ENCODE measurements around the gene PANX3.

Gene PANX3

DNA sequence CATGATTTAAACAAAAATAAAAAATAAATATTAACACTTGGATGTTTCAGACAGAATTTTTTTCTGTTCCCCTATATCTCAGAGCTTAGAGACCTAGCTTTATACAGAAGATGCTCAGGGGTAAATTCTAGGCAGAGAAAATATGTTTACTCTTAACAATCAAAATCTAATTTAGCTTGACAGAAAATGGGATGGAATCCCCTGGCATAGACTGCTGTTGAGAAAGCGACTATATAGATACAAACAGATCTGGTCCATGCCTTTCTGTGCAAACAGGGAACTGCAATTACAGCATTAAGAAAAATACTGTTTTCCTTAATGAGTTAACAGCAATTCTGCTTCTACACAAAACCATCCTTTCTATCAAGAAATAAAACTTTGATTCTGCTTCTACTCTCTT is 47.8 kb downstream of the PANX3 start:
- DNase-seq (ENCODE audit: low spot score) = no peak
- no peak overlapping the region for H3K27ac ChIP-seq
- no peak for TF ChIP-seq CTCF (conservative IDR thresholded peaks at IDR 0.05; ENCODE audit: low read depth)
- CTCF ChIA-PET = no interaction called here
- POLR2A ChIA-PET (ENCODE audit: low non-redundant PET) = no interaction called here

DNA sequence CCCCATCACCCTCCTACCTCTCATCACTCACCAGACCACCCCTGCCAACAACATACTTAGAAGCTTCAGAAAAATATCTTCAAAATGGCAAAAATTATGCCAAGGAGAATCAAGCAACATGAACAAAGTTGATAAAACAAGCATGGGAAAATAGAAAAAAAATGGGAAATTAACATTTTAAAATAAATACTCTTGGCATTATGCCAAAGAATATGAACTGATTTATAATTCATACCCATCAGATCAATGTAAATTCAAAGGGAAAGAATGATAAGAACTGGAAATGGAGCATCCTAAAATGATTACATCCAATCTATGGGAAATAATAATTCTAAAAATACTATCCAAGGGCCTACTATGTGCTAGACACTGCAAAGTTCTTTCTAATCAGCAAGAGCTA is 50.3 kb downstream of the PANX3 start:
- ChIA-PET CTCF (interaction anchor here (0.7 kb wide), 2 partner anchors 552 to 768 kb away, joined by 4 to 6 read pairs; no protein-coding TSS in a partner anchor), POLR2A (ENCODE audit: low non-redundant PET) (no interaction called here)
- TF ChIP-seq CTCF (conservative IDR thresholded peaks at IDR 0.05; ENCODE audit: low read depth) = no peak
- DNase-seq (ENCODE audit: low spot score) = no peak
- H3K27ac ChIP-seq = no peak overlapping the region

- DNase-seq (ENCODE audit: low spot score) = no peak
- H3K27ac ChIP-seq = no peak overlapping the region
- CTCF ChIA-PET = no interaction called here
- no peak for TF ChIP-seq CTCF (conservative IDR thresholded peaks at IDR 0.05; ENCODE audit: low read depth)
- POLR2A ChIA-PET (ENCODE audit: low non-redundant PET) = no interaction called here
Observed at GRCh38 chr11:124662106-124662505, 50.9 kb downstream of the PANX3 start.

- TF ChIP-seq CTCF (conservative IDR thresholded peaks at IDR 0.05; ENCODE audit: low read depth) = no peak
- POLR2A ChIA-PET (ENCODE audit: low non-redundant PET) = no interaction called here
Observed at GRCh38 chr11:124663861-124664260, 52.6 kb downstream of the PANX3 start.

DNA sequence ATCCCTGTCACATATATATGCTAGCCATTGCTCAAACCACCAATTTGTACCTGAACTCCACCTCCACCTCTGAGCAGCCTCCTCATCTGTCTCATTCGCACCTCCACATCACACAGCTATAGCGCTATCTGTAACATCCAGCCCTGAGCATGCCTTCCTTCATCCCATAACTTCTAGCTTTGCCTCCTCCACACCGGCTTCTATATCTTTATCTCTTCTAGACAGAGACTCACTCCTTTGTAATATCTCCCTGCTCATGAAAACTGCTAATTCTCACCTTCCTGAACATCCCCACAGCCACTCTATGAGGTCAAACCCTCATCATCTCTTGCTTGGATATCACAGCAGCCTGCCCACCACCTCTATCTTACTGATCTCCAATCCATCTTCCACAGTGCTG is 56.4 kb downstream of the PANX3 start:
- no peak for DNase-seq (ENCODE audit: low spot score)
- no peak for TF ChIP-seq CTCF (conservative IDR thresholded peaks at IDR 0.05; ENCODE audit: low read depth)
- H3K27ac ChIP-seq = no peak overlapping the region
- POLR2A ChIA-PET (ENCODE audit: low non-redundant PET) = no interaction called here
- CTCF ChIA-PET = no interaction called here

More at GRCh38 chr11:124663861-124664260, 52.6 kb downstream of the PANX3 start:
- DNase-seq (ENCODE audit: low spot score) = no peak
- H3K27ac ChIP-seq = no peak overlapping the region
- CTCF ChIA-PET = interaction anchor here (0.6 to 0.7 kb wide), 2 partner anchors 93 to 96 kb away, joined by 3 read pairs; no protein-coding TSS in a partner anchor

DNA sequence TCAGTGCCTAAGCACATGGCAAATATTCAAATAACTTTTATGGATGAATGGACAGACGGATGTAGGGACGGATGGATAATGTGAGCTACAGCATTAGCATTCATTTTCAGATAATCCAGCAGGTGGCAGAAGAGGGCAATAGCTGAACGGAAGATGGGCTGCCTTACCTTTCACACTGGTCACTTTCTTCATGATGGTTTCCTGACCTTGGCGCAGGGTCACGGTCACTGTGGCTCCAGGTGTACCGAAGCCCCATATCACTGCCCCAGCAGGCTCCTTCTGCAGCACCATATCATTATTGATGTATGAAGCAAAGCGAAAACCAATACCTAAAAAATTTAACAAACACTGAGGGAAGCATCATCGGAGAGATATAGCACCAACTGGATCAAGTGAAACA is 58.0 kb downstream of the PANX3 start:
- no peak overlapping the region for H3K27ac ChIP-seq
- peak; percentile 71 for DNase-seq (ENCODE audit: low spot score)
- TF ChIP-seq CTCF (conservative IDR thresholded peaks at IDR 0.05; ENCODE audit: low read depth) = peak; percentile 86
- POLR2A ChIA-PET (ENCODE audit: low non-redundant PET) = no interaction called here
- CTCF ChIA-PET = interaction anchor here (0.6 to 3.0 kb wide), 11 partner anchors 68 to 436 kb away, joined by 3 to 18 read pairs (median 4); partner anchors contain the start of gene ESAM

Data from RWPE1 (cell line).